ENCODE data around the gene DCHS1. TPM values are rescaled to one million over a fixed set of nuclear protein-coding genes. Genes with fewer than 3 reads are reported as not detected.
A peak's percentile ranks its signal among the peaks of the same experiment; 100 is the strongest.

Gene DCHS1
- total and polyA plus RNA-seq, 2 of the 13 experiments (the other 11 are each of a cell fraction or from before 2014, with no cell fraction given) = under 0.01 to 0.03 TPM

DNA sequence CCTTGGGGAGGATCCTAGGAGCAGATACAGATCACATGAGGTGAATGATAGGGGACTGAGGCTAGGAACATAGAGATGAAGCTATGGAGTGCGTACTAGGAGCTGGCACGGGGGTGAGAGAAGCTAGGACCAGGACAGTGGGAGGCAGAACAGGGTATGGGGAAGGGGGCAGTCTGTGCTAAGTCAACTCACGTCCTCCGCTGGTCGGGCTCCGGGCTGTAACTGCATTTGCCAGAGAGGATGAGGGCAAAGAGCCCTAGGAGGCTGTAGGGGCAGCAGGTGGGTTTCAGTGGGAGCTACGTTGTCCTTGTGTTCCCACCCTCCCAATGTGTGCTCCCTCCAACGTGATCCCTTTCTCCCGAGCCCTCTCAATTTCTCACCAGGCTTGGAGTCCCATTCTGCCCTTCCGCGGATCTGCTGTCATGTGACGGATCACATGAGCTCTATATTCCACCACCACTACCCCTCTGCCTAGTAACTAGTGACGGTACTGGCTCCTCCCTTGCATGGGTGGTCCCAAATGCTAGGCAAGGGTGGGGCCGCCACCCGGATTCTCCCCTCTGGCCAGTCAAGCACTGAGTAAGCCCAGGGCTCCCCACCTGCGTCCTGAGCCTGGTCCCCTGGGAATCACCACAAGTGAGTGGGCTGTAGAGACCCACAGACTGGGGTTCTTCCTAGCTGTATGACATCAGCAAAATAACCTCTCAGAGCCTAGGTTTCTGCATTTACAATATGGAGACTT is 36.4 kb downstream of the DCHS1 start, which contains the start of gene TPP1:
Gene TPP1, minus strand, starts transcription at position 419 of the 742 bp plus-strand sequence. Its CDS starts 22 bp downstream, at position 397.
- peak within 1 kb of the TSS; percentile 82 for H2AFZ ChIP-seq (ENCODE audit: low read length)
- peak within 1 kb of the TSS; percentile 67 to 94 (median 88) for H3K4me3 ChIP-seq (replicated peaks in 1 of 3; ENCODE audit: insufficient read depth in 1 of 3, low read depth in 2 of 3, low read length in 3 of 3)
- TSS peak; percentile 75 for BruUV-seq (replicated peaks)
- in situ Hi-C loops (cut with HindIII; ENCODE audit: extremely low pct_ligation_motif_present, low pct_unique_long_range_greater_than_20kb) (no loop called here), intact Hi-C loops (cut with micrococcal nuclease; ENCODE audit: unreplicated experiment) (loop anchor here (2.0 kb wide), 1 partner anchor 14 kb away; no protein-coding TSS in a partner anchor)
- no peaks in the 10 kb centered on the region for H4K20me1 ChIP-seq (ENCODE audit: insufficient read depth, low read length)
- H3K9me3 ChIP-seq (ENCODE audit: low read length) = no peaks in the 10 kb centered on the region
- POLR2A ChIA-PET = interaction anchor here (0.7 to 3.1 kb wide), 18 partner anchors 9 to 256 kb away, joined by 3 to 36 read pairs (median 4); partner anchors contain the start of genes APBB1, ARFIP2, ILK and MRPL17
- peaks cover 2 to 15% of the 10 kb centered on the region in 2 experiments; a peak in 3 of 5 replicates for H3K36me3 ChIP-seq (replicated peaks in 1 of 2; ENCODE audit: control insufficient read depth in 1 of 2, insufficient read depth in 2 of 2, low read length in 2 of 2)
- H3K27ac ChIP-seq (ENCODE audit: extremely low read length, insufficient read depth, low read length) = peak within 1 kb of the TSS; percentile 58
- H3K9ac ChIP-seq (ENCODE audit: insufficient read depth, low read depth, low read length) = peak within 1 kb of the TSS; percentile 86
- peaks cover 7% of the 10 kb centered on the region for H3K79me2 ChIP-seq (ENCODE audit: insufficient read depth, low read length)
- peaks cover 12 to 40% of the 10 kb centered on the region in 2 experiments; a peak in 4 of 5 replicates for H3K27me3 ChIP-seq (ENCODE audit: control insufficient read depth in 1 of 2, insufficient read depth in 2 of 2, low read length in 2 of 2)
- peak within 1 kb of the TSS; percentile 99 for H3K4me2 ChIP-seq (ENCODE audit: low read depth, low read length)
- CTCF ChIA-PET (ENCODE audit: low intra/inter-chr PET ratio, low total read pairs) = no interaction called here
- peak; percentile 98 for FAIRE-seq
- H3K4me1 ChIP-seq (ENCODE audit: insufficient read depth, low read length) = peaks cover 28% of the 10 kb centered on the region
- ATAC-seq = peak; percentile 93
- DNase-seq (ENCODE audit: low spot score) = peak; percentile 91
- 1% methylated on average over 12 of the region's 16 CpGs for WGBS (ENCODE audit: low lambda C conversion rate)
- TF ChIP-seq FOXK2 (IDR thresholded peaks at IDR 0.05) = no peak
- no peak for TF ChIP-seq ZHX1 (CRISPR knock-in tag; IDR thresholded peaks at IDR 0.05; ENCODE audit: low read depth)
- TF ChIP-seq ZNF441 (CRISPR knock-in tag; IDR thresholded peaks at IDR 0.05; ENCODE audit: borderline replicate concordance) = no peak
- TF ChIP-seq SRSF1 (optimal IDR thresholded peaks at IDR 0.05; ENCODE audit: low read depth, low read length) = no peak
- TF ChIP-seq MED13 (CRISPR knock-in tag; IDR thresholded peaks at IDR 0.05) = 0 out of 2 replicates have a peak, but pooled peaks have one; percentile 38
- no peak for TF ChIP-seq BATF2 (CRISPR knock-in tag; IDR thresholded peaks at IDR 0.05)
- TF ChIP-seq PRDM15 (CRISPR knock-in tag; IDR thresholded peaks at IDR 0.05) = no peak
- no peak for TF ChIP-seq ZFP36 (IDR thresholded peaks at IDR 0.05; ENCODE audit: borderline replicate concordance, low read depth, low read length, partially characterized antibody)
- TF ChIP-seq NR3C1 (CRISPR knock-in tag; IDR thresholded peaks at IDR 0.05) = no peak
- TF ChIP-seq, protein P1, sequence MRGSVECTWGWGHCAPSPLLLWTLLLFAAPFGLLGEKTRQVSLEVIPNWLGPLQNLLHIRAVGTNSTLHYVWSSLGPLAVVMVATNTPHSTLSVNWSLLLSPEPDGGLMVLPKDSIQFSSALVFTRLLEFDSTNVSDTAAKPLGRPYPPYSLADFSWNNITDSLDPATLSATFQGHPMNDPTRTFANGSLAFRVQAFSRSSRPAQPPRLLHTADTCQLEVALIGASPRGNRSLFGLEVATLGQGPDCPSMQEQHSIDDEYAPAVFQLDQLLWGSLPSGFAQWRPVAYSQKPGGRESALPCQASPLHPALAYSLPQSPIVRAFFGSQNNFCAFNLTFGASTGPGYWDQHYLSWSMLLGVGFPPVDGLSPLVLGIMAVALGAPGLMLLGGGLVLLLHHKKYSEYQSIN (CRISPR knock-in tag; IDR thresholded peaks at IDR 0.05; ENCODE audit: borderline replicate concordance) = no peak
- peak; percentile 82; the same call in 1 of the 2 replicates for TF ChIP-seq SIN3A (IDR thresholded peaks at IDR 0.05; ENCODE audit: borderline replicate concordance, low read depth, low read length)
- TF ChIP-seq ZNF556 (CRISPR knock-in tag; IDR thresholded peaks at IDR 0.05; ENCODE audit: borderline replicate concordance) = no peak
- TF ChIP-seq ZNF749 (CRISPR knock-in tag; IDR thresholded peaks at IDR 0.05; ENCODE audit: borderline replicate concordance) = no peak
